ENCODE results near the gene SLF2.

The SLF2 gene

DNA sequence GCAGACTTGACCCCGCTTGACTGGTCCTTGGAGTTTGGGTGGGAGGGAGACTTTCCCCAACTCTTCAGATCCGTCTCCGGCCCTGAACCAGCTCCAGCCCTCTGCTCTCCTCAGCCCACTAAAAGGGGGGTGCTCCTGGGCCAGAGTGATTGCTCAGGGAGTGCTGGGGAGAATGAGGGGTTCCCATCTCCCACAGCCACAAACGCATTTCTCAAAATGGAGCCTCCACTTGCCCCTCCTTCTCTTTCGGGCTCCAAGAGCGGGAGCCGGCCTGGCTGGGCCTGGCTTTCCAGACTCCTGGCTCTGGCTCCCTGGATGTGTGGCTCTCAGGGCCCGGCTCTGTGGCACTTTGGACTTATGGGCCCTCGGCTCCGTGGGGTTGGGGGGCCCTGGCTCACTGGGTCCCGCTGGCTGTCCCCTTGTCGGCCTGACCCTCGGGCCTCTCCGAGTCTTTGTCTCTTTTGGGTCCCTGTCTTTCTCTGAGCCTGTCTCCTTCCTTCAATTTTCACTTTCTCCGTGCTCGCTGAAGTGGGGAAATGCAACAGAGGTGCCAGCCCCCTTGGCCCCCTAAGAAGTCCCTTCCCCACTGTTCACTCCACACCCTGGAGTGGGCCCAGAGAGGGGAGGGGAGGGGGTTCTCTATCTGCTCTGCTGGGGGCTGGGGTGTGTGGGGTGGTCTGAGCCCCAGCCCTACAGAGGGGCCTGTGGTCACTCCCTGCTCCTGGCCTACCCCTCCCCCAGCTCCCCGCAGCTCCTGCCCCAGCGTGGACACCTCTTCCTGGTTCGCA, 87.6 kb downstream of the SLF2 start:
- DNase-seq (ENCODE audit: low read depth) = no peak

DNA sequence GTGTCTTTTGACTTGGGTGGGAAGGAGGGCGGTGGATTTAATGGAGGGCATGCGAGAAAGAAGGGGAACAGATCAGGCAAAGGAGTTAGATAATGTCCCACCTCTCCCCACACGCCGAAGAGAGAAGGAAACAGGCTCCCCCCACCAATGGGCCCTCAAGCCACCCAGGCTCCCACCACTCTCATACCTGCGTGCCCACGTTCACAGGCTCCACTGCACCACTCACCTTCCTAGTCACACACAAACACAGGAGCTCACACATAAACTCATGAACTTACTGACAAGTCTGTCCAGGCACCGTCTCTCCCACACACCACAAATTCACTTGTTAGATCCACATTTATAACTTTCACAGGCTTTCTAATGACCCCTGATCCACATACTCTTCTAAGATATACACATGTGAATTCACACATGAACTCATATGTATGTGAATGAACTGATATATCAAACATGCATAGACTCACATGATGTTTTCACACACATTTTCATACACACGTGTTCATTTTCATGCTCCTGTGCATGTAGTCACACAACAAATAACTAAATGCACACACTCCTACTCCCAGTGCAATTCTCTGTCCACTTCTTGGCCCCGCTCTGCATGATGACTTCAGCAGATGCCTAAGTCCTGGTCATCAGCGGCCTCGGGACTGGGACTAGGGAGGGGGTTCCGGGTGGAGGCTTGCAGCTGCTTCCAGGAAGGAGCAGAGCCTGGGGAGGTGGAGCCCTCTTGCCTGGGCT, 88.3 kb downstream of the SLF2 start:
- peak; percentile 81 for DNase-seq (ENCODE audit: low read depth)

DNA sequence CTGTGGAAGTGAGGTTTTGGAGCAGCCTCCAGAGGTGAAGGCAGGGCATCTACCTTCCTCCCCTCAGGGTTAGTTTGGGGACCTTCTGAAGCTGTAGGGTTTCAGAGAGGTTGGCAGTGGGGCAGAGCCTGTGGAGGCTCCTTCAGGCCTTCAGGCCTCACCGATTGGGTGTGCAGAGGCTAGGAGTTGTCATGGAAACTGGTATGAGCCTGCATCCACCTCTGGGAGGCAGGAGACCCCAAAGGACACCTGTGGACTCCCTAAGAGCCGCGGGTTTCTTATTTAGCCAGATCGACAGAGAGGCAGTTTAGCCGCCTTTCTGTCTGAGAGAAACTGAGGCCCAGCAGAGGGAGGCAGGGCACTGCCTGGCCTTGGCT, 88.9 kb downstream of the SLF2 start:
- no peak for DNase-seq (ENCODE audit: low read depth)

DNA sequence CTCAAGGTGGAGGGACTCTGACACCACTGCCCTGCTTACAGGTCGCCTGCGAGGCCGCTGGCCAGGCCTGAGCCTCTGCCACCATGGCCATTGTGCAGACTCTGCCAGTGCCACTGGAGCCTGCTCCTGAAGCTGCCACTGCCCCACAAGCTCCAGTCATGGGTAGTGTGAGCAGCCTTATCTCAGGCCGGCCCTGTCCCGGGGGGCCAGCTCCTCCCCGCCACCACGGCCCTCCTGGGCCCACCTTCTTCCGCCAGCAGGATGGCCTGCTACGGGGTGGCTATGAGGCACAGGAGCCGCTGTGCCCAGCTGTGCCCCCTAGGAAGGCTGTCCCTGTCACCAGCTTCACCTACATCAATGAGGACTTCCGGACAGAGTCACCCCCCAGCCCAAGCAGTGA, 89.7 kb downstream of the SLF2 start:
- no peak for DNase-seq (ENCODE audit: low read depth)

DNA sequence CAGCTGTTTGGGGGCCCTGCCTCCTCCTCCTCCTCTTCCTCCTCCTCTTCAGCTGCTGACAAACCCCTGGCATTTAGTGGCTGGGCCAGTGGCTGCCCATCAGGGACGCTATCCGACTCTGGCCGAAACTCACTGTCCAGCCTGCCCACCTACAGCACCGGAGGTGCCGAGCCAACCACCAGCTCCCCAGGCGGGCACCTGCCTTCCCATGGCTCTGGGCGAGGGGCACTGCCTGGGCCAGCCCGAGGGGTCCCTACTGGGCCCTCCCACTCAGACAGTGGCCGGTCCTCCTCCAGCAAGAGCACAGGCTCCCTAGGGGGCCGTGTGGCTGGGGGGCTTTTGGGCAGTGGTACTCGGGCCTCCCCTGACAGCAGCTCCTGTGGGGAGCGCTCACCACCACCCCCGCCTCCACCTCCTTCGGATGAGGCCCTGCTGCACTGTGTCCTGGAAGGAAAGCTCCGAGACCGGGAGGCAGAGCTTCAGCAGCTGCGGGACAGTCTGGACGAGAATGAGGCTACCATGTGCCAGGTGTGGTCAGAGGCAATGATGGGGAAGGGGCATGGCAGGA, 91.0 kb downstream of the SLF2 start:
- DNase-seq (ENCODE audit: low read depth) = no peak

DNA sequence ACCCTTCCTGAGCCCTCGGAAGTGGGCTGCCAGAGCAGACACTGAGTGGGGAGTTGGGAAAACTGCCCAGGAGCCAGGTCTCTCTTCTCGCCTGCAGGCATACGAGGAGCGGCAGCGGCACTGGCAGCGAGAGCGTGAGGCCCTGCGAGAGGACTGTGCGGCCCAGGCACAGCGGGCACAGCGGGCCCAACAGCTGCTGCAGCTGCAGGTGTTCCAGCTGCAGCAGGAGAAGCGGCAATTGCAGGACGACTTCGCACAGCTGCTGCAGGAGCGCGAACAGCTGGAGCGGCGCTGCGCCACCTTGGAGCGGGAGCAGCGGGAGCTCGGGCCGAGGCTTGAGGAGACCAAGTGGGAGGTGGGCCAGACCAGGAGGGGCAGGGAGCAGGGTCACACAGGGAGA, 92.6 kb downstream of the SLF2 start:
- DNase-seq (ENCODE audit: low read depth) = no peak

DNA sequence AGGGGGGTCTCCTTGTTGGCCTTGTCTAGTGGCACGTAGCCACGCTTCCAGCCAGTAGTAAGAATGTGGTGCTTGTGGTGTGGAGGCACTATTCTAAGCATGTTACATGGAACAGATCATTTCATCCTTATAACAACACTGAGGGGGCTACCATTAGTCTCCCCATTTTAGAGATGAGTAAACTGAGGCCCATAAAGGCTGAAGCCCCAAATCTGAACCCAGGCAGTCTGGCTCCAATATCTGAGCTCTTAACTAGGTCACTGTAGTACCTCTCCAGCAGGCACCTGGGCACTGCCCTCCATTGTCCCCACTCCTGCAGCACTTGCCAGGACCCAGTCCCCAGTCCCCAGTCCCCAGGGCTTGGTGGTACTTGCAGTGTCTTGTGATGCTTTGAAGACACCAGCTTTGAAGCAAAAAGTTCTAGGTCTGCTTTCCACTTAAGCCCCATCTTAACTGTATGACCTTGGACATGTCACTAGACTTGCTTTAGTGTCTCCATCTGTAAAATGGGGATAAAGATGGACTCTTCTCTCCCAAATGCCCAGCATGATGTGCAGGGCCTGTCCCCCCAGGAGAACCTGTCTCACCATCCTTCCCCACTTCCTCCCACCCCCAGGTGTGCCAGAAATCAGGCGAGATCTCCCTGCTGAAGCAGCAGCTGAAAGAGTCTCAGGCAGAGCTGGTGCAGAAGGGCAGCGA, 93.3 kb downstream of the SLF2 start:
- no peak for DNase-seq (ENCODE audit: low read depth)

DNA sequence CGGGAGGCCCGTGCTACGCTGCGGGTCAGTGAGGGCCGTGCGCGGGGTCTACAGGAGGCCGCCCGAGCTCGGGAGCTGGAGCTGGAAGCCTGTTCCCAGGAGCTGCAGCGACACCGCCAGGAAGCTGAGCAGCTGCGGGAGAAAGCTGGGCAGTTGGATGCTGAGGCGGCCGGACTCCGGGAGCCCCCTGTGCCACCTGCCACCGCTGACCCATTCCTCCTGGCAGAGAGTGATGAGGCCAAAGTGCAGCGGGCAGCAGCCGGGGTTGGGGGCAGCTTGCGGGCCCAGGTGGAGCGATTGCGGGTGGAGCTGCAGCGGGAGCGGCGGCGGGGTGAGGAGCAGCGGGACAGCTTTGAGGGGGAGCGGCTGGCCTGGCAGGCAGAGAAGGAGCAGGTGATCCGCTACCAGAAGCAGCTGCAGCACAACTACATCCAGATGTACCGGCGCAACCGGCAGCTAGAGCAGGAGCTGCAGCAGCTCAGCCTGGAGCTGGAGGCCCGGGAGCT, 93.9 kb downstream of the SLF2 start:
- DNase-seq (ENCODE audit: low read depth) = no peak

DNA sequence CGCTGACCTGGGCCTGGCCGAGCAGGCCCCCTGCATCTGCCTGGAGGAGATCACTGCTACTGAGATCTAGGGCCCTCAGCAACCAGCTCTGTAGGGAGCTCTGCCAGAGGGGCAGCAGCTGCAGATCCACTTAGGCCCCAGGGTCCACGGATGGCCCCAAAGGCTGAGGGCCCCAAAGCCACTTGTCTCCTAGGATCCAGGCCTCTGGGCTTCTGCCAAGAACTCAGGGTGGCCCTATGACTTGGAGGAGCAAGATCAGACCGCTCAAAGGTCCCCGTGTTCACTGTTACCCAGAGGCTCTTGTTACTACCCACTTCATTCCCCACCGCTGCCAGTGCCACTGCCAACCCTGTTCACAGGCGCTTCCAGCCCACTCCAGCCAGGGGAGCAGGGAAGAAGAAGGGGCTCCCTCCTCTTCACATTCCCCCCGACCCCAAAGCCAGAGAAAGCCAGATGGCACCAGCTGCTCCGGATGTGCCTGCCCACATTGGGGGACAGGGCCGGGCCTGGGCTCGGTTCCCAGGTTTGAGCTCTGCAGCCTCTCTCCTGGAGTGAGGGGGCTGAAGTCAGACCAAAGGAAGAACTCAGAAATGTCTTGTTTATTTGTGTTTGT, 94.4 kb downstream of the SLF2 start:
- no peak for DNase-seq (ENCODE audit: low read depth)

DNA sequence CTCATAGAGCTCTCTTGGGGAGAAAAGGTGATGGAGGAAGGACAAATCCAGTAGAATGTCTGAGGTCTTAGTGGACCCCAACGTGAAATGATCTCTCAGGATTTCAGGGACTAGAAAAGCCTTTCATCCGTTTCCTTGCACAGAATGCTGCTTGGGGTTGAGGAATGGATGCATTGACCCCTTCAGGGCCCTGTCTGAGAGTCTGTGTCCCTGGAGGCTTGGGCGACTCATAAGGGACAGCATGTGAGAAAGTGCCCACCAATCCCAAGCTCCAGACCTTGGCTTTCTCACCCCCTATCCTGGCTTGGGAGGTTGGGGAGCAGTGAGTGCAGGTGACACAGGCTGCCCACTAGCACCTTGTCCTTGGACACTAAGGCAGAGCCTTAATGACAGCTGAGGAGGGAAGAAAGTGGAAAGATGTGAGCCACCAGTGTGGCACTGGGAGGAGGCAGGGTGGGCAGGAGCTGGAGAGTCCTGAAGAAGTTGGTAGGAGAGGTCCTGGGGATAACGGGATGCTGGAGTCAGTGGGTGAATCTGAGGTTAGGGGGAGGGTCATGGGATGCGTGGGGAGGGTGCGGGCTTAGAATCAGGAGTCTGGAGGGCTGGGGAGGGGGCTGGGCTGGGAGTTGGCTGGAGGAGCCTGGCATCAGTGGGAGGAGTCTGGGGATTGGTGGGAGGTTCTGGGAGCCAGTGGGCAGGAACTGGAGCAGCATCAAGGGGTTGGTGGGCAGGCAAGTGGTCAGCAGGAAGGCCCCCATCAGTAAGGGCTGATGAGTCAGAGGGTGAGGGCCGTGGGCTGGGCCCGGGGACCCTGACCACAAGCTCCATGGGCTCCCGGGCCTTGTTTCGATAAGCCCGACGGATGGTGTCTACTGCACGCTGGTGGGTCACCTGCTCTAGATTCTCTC, 95.4 kb downstream of the SLF2 start:
- DNase-seq (ENCODE audit: low read depth) = no peak

DNA sequence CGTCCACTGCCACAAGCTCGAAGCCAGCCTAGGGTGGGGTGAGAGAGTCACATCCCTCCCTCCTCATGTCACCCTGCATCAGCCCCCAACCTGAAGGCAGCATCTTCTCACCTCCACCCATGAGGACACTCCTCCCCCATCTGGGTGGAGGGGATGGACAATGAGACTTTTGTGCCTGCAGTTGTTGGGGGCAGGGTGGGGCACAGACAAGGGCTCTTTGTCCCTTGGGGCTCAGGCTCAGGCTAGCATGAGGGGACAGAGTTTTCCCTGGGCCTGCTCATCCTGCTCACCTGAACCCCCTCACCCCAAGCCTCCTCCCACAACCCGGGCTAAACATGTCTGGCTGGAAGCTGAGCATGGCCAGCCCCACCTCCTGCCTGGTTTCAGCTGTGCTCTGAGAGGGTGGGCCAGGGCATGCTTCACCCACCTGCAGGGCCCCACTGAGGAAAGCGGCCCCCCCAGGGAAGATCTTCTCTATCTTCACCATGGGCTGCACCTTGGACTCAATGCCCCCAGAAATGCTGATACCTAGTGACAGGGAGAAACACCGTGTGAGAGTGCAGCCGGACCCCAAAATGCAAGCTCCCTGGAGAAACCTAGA, 96.2 kb downstream of the SLF2 start:
- no peak for DNase-seq (ENCODE audit: low read depth)

DNA sequence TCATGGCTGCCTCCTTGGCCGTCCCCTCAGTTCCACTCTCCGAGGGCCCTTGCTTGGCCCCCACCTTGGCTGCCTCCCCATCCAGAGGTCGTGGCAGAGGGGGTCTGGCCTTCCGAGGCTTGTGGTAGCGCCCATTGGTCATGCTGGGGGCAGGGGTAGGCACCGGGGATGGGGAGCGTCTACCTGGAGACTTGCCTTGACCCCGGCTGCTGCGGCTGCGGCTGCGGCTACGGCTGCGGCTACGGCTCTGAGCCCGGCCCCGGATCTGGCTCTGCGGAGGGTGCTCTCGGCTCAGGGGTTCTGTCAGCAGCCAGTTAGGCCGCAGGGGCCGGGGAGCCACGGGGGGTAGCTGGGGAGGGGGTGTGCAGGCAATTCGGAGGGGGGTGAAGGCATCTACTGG, 97.6 kb downstream of the SLF2 start:
- DNase-seq (ENCODE audit: low read depth) = no peak

DNA sequence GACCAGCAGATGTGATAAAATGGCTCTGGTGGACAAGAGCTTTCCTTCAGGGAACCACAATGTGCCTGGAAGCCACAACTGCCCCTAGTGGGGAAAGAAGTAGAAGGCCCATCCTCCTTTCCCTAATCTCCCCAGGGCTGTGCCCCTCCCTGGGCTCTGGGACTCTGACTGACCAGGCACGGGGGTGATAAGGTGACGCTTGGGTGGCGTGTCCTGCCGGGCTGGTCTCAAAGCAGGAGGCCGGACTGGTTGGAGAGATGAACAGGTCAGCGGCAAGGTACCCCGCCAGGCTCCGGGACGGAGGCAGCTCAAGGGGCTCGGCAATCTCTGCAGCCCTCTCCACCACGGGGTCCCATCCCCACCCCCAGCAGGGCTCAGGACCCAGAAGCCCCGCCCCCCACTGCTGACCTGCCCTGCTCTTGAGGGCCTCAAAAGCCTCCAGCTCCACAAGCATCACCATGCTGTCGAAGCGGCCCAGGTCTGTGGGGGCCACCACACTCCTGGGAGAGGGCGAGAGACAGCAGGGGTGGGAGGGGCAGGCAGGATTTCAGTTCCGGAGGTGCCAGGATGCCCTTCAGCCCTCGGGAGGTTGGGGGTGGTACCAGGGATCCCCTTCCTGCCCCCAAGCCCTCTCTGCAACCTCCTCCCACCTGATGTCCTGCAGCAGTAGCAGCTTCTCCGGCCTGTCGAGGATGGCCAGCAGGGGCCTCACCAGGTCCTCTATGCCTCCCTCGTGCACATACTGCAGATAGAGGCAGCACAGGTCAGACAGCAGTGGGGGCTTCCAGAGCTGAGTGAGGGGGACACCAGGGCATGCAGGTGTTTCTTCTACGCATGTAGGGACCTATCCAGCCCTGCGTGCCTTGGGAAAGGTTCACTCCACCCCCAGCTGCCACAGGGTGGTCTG, 99.0 kb downstream of the SLF2 start:
- no peak for DNase-seq (ENCODE audit: low read depth)

DNA sequence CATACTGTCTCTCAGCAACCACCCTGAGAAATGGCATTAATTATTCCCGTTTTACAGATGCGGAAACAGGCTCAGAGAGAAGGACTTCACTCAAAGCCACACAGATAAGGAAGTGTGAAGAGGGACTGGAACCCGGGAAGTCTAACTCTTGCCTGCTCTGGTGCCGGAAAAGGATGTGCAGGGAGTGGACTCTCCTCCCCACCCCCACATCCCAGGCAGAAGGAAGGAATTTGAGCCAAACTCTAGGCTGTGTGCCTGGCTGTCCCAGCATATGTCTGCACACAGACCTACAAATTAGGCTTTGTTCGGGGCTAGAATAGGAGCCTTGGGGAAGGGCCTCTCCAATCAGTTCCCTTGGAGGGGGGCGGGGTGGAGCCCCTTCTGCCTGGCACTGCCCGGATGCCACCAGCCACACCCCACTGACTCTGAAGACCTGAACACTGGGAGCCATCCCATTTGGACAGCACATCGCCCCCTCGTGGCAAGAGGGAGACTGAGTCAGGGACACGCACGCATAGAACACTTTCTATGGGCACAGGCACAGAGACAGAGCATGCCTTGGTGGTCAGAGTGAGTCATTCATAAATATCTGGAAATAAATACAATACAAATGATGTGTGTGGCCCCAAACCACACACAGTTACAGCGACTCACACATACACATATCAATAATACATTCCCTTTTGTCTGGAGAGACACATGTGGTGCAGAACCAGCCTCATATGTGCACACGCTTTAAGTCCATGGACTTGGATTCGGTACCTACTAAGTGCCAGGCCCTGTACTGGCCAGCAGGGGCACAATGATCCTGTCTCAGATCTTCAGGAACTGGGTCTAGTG, 100.0 kb downstream of the SLF2 start:
- DNase-seq (ENCODE audit: low read depth) = peak; percentile 78

DNA sequence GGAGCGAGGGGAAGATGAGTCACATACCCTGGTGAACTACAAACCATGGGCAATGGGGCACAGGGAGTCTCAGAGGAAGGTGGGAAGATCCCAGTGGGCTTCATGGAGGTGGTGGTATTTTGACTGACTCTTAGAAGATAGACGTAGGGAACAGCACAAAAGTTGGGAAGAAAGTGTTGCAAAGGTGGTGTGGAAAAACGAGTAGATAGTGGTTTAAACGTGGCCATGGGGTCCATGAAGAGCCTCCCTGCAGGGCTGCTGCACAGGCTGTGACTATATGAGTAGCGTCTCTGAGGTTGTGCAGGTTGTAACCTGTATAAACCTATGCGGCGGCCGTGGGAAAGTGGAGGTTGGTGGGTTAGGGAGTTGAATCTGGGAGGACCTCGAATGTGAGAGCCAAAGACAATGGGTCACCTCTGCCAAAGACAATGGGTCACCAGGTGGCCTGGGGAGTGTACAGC, 100.6 kb downstream of the SLF2 start:
- no peak for DNase-seq (ENCODE audit: low read depth)

DNA sequence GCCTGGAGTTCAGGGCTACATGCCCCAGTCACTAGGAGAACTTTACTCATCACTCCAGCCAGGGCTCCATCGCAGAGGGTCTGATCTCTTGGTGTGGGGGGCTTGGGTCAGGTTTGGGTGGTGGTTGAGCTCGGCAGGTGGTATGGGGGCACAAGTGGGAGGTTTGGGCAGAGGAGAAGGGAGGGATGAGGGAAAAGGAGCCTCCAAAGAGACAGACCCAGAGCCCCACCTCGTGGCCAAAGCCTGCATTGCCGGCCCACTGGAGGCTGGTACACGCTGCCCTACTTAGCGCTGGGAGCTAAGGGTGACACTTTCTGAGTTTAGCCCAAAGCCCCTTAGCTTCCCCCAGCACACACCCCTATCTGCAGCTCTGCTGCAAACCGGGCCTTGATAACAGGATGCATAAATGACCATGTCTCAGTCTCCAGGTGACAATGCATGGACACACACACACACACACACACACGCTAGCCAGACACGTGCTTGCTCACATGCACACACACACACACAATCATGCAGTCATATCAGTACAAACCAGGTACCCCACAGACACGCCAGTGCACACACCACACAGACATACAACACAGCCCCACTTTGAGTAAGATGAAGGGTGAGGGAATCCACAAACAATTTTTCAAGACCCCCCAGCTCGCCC, 101.6 kb downstream of the SLF2 start:
- DNase-seq (ENCODE audit: low read depth) = no peak

Measured in GM04503 (cell line).